H1 (cell line): ENCODE results near the gene THAP7. TPM values are rescaled to one million over a fixed set of nuclear protein-coding genes. Genes with fewer than 3 reads are reported as not detected.
A peak's percentile ranks its signal among the peaks of the same experiment; 100 is the strongest.

Source experiments
- ATF2 ChIP-seq: IDR thresholded peaks from 2 replicates; pipeline ENCODE4 v1.6.1; 2012; ENCODE audit warnings: low read length, inconsistent platforms
- CBX8 ChIP-seq: fragments of 300-800, 300-1000 bp; sonication (generic); IDR thresholded peaks from 2 replicates; pipeline ENCODE4 v1.7.1; 2016; ENCODE audit warnings: low read depth, low read length, borderline replicate concordance
- CHD7 ChIP-seq: fragments of 300-600 bp; sonication (generic); IDR thresholded peaks from 2 replicates; pipeline ENCODE4 v1.7.1; 2012; ENCODE audit warnings: low read length, moderate library complexity, mild to moderate bottlenecking, inconsistent platforms; ENCODE audit not compliant: insufficient replicate concordance
- E2F6 ChIP-seq: IDR thresholded peaks from 2 replicates; pipeline ENCODE4 v1.6.1; 2012; ENCODE audit warnings: inconsistent platforms
- RFX5 ChIP-seq: IDR thresholded peaks from 2 replicates; pipeline ENCODE4 v1.6.1; 2011; ENCODE audit warnings: low read depth, low read length, improper control_type of control experiment, borderline replicate concordance
- SP2 ChIP-seq: IDR thresholded peaks from 2 replicates; pipeline ENCODE4 v1.6.1; 2012; ENCODE audit warnings: mild to moderate bottlenecking, low read length, inconsistent platforms
- TAF1 ChIP-seq: IDR thresholded peaks from 2 replicates; pipeline ENCODE4 v1.6.1; 2011; ENCODE audit warnings: mild to moderate bottlenecking, low read depth, low read length
- TAF7 ChIP-seq: optimal IDR thresholded peaks from 2 replicates; pipeline ENCODE3; 2011; ENCODE audit warnings: low read depth, mild to moderate bottlenecking, inconsistent platforms, low read length, moderate library complexity, borderline replicate concordance
- polyA plus RNA-seq, 7 experiments: library from polyadenylated mRNA; depleted of rRNA in 3 of 7; stranded (reverse) in 5 of 7; unstranded in 2 of 7; fragments of >200 nt in 5 of 7; fragments of 200-250 nt in 2 of 7; gene quantifications; 1 replicate in 5 of 7; 2 replicates in 1 of 7; 4 replicates in 1 of 7; pipeline versions ENCODE4 v1.2.1 to v1.2.3, GENCODE V29; 2011 to 2013; ENCODE audit warnings: missing spikeins in 2 of 7, mixed read lengths in 2 of 7
- total RNA-seq: library from RNA; stranded (reverse); fragmentation: NEBNext Ultra II Directional; extraction: Animal tissue kit (Norgen Biotek cat#: 25700); gene quantifications from 2 replicates; pipeline ENCODE4 v1.2.1, GENCODE V29; 2021

THAP7 gene
- total and polyA plus RNA-seq, 2 of the 8 experiments (the other 6 are each of a cell fraction or from before 2014, with no cell fraction given): 16.9 to 32.5 TPM

DNA sequence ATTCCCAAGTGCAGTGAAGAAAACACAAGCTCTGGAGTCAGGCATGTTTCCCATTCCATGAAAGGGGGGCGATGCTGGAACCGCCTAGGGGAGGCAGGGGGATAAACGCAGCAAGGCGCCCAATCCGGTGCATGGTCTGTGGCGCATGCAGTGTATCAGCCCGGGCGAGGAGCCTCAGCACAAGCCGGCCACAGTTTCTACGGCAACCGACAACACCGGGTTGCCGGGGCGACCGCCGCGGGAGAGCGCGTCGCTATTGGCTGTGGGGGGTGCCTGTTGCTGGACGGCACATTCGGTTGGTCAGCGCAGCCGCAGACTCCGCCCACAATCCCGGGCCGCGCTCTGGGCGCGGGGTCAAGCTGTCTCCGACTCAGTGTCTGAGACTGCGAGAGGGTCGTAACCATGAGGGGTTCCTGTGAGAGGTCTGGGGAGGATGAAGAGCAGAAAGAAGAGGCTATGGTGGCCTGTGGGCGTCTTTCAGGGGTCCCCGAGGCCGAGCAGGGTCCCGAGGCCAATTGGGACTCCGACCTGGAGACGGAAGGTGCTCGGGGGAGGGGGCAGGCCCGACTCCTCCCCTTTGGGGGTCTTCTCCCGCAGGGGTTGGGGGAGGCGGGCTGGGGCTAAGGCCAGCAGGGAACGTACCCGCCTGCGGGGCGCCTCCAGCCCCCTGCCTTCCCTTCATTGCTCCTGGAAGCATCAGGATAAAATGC, 43.8 kb upstream of the THAP7 start, which contains the start of gene LRRC74B (continued):
- TF ChIP-seq CHD7 (no peak), CBX8 (no peak), ATF2 (no peak), SP2 (peak; percentile 76), TAF7 (no peak), RFX5 (no peak), TAF1 (no peak), E2F6 (0 out of 2 replicates have a peak, but pooled peaks have one; percentile 12)
